Parathyroid adenoma (tissue), 2 donors: ENCODE results near the gene RPS19BP1.

ENCODE experiments used
- H2AFZ ChIP-seq: fragments of 300-600 bp; sonication (generic); one replicate; pipeline ENCODE4 v1.7.0; 2017; ENCODE audit warnings: antibody characterized with exemption, mild to moderate bottlenecking
- H3K27ac ChIP-seq: fragments of 300-600 bp; sonication (generic); one replicate; pipeline ENCODE4 v1.7.0; 2017
- H3K27me3 ChIP-seq: fragments of 300-600 bp; sonication (generic); one replicate; pipeline ENCODE4 v1.7.0; 2017; ENCODE audit warnings: low read length; ENCODE audit not compliant: control insufficient read depth, insufficient read depth
- H3K36me3 ChIP-seq: fragments of 300-600 bp; sonication (generic); one replicate; pipeline ENCODE4 v1.7.0; 2017; ENCODE audit warnings: low read length; ENCODE audit not compliant: control insufficient read depth, insufficient read depth
- H3K4me1 ChIP-seq: fragments of 300-600 bp; sonication (generic); one replicate; pipeline ENCODE4 v1.7.0; 2017; ENCODE audit warnings: control low read depth
- H3K4me2 ChIP-seq: fragments of 300-600 bp; sonication (generic); one replicate; pipeline ENCODE4 v1.7.0; 2017; ENCODE audit warnings: low read length
- H3K4me3 ChIP-seq: fragments of 300-600 bp; sonication (generic); one replicate; pipeline ENCODE4 v1.7.0; 2017; ENCODE audit warnings: low read depth, low read length
- H3K79me2 ChIP-seq: fragments of 300-600 bp; sonication (generic); one replicate; pipeline ENCODE4 v1.7.0; 2017; ENCODE audit warnings: control low read depth
- H3K9ac ChIP-seq: fragments of 300-600 bp; sonication (generic); one replicate; pipeline ENCODE4 v1.7.0; 2017; ENCODE audit warnings: mild to moderate bottlenecking
- H3K9me3 ChIP-seq: fragments of 300-600 bp; sonication (generic); one replicate; pipeline ENCODE4 v1.7.0; 2017; ENCODE audit warnings: low read length; ENCODE audit not compliant: control insufficient read depth
- TF ChIP-seq, protein P1 (sequence below): fragments of 300-600 bp; sonication (generic); IDR thresholded peaks from one replicate; pipeline ENCODE4 v1.7.0; 2017; ENCODE audit warnings: antibody characterized with exemption, mild to moderate bottlenecking
- donor health status: primary hyperparathyroidism.

The RPS19BP1 gene

DNA sequence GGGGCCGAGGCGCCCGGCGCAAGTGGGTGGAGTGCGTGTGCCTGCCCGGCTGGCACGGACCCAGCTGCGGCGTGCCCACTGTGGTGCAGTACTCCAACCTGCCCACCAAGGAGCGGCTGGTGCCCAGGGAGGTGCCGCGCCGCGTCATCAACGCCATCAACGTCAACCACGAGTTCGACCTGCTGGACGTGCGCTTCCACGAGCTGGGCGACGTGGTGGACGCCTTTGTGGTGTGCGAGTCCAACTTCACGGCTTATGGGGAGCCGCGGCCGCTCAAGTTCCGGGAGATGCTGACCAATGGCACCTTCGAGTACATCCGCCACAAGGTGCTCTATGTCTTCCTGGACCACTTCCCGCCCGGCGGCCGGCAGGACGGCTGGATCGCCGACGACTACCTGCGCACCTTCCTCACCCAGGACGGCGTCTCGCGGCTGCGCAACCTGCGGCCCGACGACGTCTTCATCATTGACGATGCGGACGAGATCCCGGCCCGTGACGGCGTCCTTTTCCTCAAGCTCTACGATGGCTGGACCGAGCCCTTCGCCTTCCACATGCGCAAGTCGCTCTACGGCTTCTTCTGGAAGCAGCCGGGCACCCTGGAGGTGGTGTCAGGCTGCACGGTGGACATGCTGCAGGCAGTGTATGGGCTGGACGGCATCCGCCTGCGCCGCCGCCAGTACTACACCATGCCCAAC lies 44.6 kb downstream of the RPS19BP1 start:
- Histone ChIP-seq H3K9me3 (no peaks in the 10 kb centered on the region), H3K36me3 (no peaks in the 10 kb centered on the region), H3K9ac (no peak overlapping the region), H3K4me1 (no peaks in the 10 kb centered on the region), H3K27ac (no peak overlapping the region), H2AFZ (no peak overlapping the region), H3K27me3 (no peaks in the 10 kb centered on the region), H3K4me3 (no peak overlapping the region), H3K79me2 (no peaks in the 10 kb centered on the region), H3K4me2 (no peak overlapping the region)
- TF ChIP-seq, protein P1, sequence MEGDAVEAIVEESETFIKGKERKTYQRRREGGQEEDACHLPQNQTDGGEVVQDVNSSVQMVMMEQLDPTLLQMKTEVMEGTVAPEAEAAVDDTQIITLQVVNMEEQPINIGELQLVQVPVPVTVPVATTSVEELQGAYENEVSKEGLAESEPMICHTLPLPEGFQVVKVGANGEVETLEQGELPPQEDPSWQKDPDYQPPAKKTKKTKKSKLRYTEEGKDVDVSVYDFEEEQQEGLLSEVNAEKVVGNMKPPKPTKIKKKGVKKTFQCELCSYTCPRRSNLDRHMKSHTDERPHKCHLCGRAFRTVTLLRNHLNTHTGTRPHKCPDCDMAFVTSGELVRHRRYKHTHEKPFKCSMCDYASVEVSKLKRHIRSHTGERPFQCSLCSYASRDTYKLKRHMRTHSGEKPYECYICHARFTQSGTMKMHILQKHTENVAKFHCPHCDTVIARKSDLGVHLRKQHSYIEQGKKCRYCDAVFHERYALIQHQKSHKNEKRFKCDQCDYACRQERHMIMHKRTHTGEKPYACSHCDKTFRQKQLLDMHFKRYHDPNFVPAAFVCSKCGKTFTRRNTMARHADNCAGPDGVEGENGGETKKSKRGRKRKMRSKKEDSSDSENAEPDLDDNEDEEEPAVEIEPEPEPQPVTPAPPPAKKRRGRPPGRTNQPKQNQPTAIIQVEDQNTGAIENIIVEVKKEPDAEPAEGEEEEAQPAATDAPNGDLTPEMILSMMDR: no peak

GRCh38 chr22:39486951-39487825 lies 45.4 kb downstream of the RPS19BP1 start:
- Histone ChIP-seq H3K9me3 (no peaks in the 10 kb centered on the region), H3K36me3 (no peaks in the 10 kb centered on the region), H3K4me2 (no peak overlapping the region), H3K4me1 (no peaks in the 10 kb centered on the region), H3K79me2 (no peaks in the 10 kb centered on the region), H3K4me3 (no peak overlapping the region), H3K9ac (no peak overlapping the region), H3K27me3 (no peaks in the 10 kb centered on the region), H2AFZ (no peak overlapping the region), H3K27ac (no peak overlapping the region)
- TF ChIP-seq, protein P1: no peak

- Histone ChIP-seq H3K27me3 (no peaks in the 10 kb centered on the region), H3K9ac (no peak overlapping the region), H3K36me3 (no peaks in the 10 kb centered on the region), H2AFZ (no peak overlapping the region), H3K4me3 (no peak overlapping the region), H3K79me2 (no peaks in the 10 kb centered on the region), H3K4me1 (no peaks in the 10 kb centered on the region), H3K27ac (no peak overlapping the region), H3K9me3 (no peaks in the 10 kb centered on the region), H3K4me2 (no peak overlapping the region)
- TF ChIP-seq, protein P1: no peak
These were observed 49.8 kb downstream of the RPS19BP1 start for GRCh38 chr22:39482768-39483167.

DNA sequence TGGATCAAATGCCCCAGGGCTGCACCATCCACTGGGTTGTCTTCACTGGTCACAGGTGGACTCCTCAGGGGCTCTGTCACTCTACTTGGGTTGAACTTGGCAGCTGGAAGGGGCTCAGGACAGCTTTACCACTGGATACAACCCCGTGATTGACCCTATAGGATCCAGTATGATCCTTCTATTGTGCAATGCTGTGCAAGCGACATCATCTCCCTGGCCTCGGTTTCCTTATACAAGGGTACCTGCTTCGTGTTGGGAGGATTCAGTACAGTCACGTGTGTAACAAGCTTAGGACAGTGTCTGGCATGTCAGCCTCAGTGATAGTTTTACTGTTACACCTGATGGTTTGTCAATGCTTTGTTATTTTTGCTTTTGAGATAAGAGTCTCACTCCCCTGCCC lies 51.0 kb downstream of the RPS19BP1 start:
- Histone ChIP-seq H3K27ac (no peak overlapping the region), H3K9me3 (no peaks in the 10 kb centered on the region), H3K36me3 (no peaks in the 10 kb centered on the region), H3K79me2 (no peaks in the 10 kb centered on the region), H3K9ac (no peak overlapping the region), H3K4me3 (no peak overlapping the region), H3K4me2 (no peak overlapping the region), H3K27me3 (no peaks in the 10 kb centered on the region), H3K4me1 (no peaks in the 10 kb centered on the region), H2AFZ (no peak overlapping the region)
- TF ChIP-seq, protein P1: no peak
